ENCODE data around the gene WASF2.
"Not testable (repeated sequence)": the region's sequence is repeated elsewhere in the genome, so short reads cannot be mapped to it uniquely, and the experiment has no call there.

The WASF2 gene

GRCh38 chr1:27447399-27447798 is 42.6 kb downstream of the WASF2 start:
- no peak for DNase-seq

- DNase-seq = no peak
Measured at GRCh38 chr1:27446496-27447020, 43.4 kb downstream of the WASF2 start.

GRCh38 chr1:27445177-27445936 is 44.6 kb downstream of the WASF2 start:
- DNase-seq = no peak

- DNase-seq = no peak
Measured at GRCh38 chr1:27444632-27445031, 45.3 kb downstream of the WASF2 start.

GRCh38 chr1:27439150-27439549 is 50.8 kb downstream of the WASF2 start:
- no peak for DNase-seq

GRCh38 chr1:27438621-27439061 is 51.3 kb downstream of the WASF2 start:
- DNase-seq = no peak

GRCh38 chr1:27436204-27437159 is 53.5 kb downstream of the WASF2 start:
- DNase-seq = no peak

GRCh38 chr1:27435566-27436203 is 54.3 kb downstream of the WASF2 start:
- DNase-seq = no peak

DNA sequence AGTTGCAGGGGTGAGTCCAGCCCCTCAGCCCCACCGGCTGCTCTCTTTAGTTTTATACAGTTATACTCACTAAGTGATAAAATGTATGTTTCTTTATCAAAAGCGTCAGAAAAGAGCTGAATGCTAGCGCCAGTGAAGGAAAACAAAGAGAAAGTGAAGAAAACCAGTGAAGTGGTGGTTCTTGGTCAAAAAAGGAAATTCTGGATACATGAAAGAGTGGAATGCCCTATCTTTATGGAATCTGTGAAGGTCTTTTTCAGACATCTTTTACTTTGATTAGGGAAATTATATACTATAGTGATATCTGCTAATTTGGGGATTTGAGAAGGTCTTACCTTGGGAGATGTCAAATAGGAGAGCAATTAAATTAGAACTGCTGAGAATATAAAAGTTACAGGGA is 56.3 kb downstream of the WASF2 start:
- no peak for DNase-seq

GRCh38 chr1:27432725-27433124 is 57.2 kb downstream of the WASF2 start:
- DNase-seq = not testable (repeated sequence)

DNA sequence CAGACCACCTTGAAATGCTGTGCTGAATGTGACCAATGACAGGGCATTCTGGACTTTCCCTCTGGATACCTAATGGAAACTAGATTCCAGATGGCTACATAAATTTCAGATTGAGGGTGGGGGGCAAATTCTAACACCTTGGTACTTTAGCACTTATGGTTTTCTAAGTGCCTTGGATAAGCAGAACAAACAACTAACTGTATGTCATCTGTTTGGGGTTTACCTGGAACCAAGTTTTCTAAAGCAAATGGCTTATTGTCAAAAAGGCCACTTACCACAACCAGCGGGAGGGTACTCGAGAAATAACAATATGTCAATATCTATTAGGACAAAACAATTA is 58.4 kb downstream of the WASF2 start:
- no peak for DNase-seq

GRCh38 chr1:27430903-27431600 is 58.9 kb downstream of the WASF2 start:
- DNase-seq = no peak

DNA sequence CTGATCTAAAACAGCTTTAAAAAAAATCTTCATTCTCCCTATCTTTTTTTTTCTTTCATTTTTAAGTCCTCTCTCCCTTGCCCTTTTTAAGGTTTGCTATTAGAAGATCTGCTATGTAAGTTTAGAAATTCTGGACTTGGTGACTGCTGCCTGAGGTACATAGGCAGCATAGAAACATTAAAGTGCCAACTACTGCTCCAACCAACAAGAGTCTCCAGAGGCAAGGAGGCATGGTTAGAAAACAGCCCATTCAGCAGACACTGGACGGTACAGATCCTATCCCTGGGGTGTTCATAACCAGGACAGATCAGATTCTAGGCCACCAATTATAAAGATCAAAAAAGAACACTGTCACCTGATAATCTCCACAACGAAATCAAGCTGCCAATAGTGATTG is 60.9 kb downstream of the WASF2 start:
- no peak for DNase-seq

DNA sequence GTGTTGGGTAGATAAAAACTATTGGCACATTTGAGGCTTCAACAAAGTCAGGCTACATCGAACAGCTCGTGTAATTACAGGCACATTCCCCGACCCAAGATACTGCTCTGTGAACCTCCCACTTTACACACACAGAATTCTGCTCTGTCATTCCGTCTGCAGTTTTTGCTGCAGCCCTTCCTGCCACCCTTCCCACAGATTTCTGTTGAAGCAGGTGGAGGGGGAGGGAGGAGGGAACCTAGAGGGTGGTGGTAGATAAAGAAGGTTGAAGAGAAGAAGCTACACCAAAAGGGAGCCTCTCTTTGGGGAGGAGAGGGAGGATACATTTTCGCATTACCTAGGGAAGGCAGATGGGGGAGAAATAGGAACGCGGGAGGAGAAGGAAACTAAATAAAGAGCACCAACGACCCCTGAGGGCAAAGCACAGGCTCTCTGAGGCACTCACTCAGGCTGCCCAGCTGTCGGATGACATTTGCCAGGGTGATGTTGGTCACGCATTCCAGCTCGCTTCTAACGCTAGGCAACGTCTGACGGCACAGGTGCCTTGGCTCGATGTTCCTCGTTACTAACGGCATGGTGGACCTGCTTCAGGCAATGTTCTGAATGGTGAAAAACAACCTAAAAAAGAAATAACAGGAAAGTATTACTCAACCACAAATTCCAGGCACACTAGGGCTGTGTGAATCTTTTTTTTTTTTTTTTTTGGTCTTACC is 61.5 kb downstream of the WASF2 start:
- no peak for DNase-seq

DNA sequence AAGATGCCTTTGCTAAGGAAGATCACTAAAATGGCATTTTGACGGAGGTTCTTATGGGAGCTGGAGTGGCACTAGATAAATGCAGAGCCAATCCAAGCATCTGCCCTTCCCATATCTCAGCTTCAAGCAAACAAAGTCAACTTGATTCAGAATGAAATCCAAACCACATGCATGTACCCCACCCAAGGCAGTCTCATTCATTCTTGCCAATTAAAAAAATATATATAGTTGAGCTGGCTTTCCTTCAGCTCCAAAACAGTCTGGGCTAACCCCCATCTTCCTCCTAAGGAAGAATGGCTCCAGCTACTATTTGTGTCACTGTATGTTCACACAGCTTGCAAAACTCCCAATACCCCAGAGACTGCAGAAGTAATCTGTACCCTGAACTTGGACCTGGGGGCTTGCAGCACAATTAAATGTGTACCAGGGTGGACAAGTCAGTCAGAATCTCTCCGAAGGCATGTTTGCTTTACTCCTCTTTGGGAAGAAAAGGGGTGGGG is 62.1 kb downstream of the WASF2 start:
- no peak for DNase-seq

DNA sequence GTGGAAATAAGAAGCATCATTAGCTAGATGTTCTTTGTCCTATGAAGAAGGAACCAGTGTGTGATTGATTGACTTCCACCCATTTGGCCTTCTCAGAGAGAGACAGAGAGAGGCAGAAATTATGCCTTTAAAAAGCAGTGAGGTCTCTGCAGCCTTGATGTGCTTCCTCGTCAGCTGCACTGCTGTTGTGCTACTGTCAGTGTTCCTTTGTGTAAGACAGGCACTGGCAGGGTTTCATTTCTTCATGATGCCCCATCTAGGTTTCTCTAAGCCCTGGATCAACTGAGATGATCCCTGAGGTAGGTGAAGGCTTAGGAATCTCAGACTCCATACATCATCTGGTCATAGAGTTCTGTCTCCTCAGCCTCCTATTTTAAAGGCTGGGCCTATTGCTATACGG is 62.6 kb downstream of the WASF2 start:
- no peak for DNase-seq

GRCh38 chr1:27423709-27424108 is 66.3 kb downstream of the WASF2 start:
- DNase-seq = no peak

DNA sequence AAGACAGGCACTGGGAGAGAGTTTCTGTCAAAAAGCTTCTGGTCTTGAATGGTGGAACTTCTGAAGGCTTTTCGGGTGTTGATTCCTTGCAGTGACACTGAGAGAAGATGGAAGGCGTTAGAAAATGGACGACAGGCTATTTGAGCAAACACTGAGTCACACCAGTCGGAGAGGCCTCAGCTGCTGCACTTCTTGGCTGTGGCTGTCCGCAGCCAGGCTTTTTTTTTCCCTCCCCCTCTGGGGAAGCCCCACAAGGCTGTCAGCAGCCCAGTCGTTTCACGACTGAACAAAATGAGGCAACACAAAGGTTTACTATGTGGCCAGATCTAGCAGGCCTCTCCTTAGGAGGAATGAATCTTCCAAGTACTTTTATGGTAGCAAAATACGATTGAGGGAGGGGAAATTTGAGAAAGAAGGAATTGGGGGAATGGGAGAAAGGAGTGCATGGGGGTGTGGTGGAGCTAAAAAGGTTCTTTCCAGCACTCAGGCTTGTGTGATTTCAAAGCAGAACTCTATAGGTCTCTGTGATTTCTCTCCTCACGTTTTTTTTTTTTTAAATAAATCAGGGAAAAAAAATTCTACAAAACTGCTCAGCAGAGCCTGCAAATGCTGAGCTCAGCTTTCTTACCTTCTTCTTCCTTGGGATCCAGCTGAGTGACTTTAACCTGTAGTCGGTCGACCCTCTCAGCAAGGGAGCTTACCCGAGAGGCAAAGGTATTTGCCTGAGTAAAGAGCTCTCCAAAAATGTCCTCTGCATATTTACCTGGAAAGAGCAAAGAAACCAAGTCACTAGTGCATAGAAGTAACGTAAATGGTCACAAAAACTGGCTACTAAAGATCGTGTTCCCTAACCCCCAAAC is 71.4 kb downstream of the WASF2 start:
- DNase-seq = peak; percentile 75

DNA sequence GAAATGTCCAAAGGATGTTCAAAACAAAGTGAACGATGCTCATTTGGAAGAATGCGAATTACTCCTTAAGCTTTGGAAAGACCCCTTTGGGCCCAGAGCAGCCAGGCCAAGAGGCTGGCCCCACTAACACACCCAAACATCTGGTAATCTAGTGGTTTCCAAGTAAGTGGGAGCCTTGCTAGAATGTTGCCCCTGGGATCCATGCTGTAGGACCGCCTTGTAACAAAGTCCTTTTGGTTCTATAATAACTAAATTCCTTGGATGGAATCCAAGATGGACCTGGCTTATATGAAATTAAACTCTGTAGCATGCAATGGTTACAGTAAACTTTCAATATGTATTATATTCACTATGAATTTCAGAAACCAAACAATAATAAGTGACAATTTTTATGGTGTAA is 72.3 kb downstream of the WASF2 start:
- DNase-seq = no peak

- DNase-seq = peak; percentile 54
Measured at GRCh38 chr1:27416387-27417111, 73.4 kb downstream of the WASF2 start.

Measured in stimulated activated CD8-positive, alpha-beta memory T cell treated with anti-CD3 and anti-CD28 coated beads, Interleukin-4, amount 100 ng/mL, for 48 hours (primary cell).